ENCODE results near the gene TAS1R3.
"Not testable (repeated sequence)": the region's sequence is repeated elsewhere in the genome, so short reads cannot be mapped to it uniquely, and the experiment has no call there.

The TAS1R3 gene

GRCh38 chr1:1354271-1355247 is 23.5 kb downstream of the TAS1R3 start:
- no peak for DNase-seq (ENCODE audit: low read depth)

- DNase-seq (ENCODE audit: low read depth) = no peak
Measured at GRCh38 chr1:1355416-1355815, 24.3 kb downstream of the TAS1R3 start.

DNA sequence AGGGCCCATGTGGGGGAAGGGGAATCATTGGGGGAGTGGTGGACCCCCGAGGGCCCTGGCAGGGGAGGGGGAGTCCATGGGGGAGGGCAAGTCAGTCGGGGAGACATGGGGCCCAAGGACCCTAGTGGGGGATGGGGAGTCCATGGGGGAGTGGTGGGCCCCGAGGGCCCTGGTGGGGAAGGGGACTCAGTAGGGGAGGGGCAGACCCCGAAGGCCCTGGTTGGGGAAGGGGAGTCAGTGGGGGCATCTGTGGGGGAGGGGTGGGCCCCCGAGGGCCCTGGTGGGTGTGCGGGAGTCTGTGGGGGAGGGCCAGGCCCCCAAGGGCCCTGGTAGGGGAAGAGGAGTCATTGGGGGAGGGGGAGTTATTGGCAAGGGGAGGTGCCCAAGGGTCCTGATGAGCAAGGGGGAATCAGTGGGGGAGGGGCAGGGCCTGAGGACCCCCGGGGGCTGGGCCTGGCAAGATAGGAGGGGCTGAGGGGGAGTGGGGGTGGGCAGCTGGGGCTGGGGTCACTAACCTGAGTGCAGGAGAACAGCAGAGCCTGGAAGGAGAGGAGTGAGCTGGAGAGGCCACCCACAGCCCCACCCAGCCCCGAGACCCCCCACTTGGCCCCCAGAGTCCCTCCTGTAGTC is 25.2 kb downstream of the TAS1R3 start:
- no peak for DNase-seq (ENCODE audit: low read depth)

DNA sequence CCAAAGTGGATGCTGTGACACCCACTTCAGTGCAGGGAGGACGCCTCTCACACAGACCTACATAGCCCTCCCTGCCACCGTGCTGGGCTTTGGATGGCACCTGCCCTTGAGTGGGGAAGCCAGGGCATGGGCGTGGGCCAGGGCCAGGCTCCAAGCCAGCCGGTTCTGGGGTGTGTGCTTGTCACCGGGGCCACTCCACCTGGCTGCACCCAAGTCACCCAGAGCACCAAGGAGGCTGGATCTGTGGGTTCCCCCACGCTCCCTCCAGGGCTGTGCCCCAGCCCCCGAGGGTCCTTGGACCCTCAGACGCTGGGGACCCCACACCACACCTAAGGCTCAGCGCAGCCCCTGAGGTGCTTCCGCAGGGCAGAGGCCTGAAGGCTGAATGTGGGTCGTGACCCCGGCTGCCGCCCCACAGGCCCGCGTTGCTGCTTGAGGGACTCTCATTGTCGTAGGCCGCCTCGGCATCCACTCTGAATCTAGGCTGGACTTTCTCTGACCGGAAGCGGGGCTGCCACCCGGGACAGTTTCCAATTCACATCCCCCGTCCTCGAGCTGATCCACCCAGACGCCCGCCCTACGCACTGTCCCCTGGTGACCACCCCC is 25.8 kb downstream of the TAS1R3 start:
- DNase-seq (ENCODE audit: low read depth) = no peak

DNA sequence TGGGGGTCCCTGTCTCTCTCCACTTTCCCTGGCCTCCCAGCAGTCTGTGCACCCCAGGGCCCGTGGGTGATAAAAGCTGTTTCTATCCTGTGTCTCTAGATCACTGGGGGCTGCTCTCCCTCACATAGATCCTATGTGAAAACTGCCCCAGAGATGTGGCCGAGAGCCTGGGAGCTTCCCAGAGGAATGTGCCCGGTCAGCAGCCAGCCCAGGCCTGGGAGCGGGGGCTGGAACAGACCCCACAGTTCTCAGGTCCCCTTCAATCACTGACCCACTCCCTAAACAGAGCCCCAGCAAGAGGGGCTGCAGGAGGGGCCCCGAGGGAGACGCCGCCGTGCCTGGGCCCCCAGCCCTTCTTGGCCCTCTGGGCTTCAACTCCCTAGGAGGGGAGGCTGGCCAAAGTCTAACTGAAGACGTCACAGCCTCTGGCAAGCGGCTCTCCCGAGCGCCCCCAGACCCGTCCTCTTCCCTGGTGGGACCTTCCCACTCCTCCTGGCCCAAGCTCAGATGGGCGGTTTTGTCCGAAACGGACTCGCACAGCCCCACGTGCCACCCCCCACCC is 26.9 kb downstream of the TAS1R3 start:
- DNase-seq (ENCODE audit: low read depth) = no peak

DNA sequence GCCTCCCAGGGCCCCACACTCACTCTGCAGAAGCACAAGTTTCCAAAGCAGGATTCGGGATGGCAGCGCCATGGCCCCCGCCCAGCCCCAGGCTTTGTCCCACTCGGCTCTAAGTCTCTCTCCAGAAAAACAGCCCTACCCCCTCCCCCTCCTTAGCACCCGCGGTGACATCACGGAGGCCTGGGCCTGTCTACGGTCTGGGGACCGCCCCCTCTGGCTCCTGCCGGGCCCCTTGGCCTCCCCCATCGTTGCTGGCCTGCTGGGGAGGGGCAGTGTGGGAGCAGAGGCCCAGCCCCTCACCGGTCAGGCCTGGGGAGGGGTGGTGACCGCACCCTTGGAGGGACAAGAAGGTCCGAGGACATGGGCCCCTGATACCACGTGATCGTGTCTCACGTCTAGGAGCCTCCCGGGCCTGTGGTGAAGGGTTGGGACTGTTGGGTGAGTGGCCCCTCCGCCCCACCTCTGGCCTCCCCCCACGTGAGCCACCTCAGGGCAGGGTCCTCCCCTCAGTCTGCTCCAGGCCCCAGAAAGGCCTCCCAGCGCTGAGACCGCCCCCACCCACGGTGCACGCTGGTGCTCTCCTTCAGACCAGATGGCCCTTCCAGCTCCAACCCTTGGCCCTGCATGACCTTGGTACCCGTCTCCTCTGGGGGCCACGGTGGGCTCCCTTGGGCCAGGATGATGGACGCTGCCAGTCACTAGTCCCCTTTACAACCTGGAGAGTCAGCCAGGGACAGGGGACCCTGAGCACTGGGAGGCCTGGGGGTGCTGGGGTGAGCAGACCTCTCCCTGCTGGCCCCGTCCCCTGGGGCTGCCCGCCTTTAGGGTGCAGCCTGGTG is 27.6 kb downstream of the TAS1R3 start, which contains the start of gene MXRA8:
MXRA8 (minus strand) TSS at position 123 of the 839 bp plus-strand sequence; CDS start at position 72, 51 bp downstream.
- DNase-seq (ENCODE audit: low read depth) = no peak

DNA sequence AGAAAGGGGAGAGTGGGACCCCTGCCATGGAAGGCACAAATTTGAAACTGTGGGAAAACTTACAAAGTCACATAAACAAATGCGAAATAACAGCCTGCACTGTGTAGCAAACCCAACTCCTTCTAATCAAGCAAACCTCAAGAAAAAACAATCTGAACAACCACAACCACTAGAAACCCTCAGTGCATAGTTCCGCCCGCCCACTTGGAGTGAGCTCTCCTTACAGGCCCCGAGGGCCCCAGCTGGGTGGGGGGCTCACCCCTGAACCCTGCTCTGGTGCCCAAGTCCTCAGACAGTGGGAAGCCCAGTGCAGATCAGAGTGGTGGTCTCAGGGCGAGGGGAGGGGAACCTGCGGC is 28.2 kb downstream of the TAS1R3 start:
- DNase-seq (ENCODE audit: low read depth) = no peak

- DNase-seq (ENCODE audit: low read depth) = no peak
Measured at GRCh38 chr1:1359664-1360468, 28.8 kb downstream of the TAS1R3 start.

- no peak for DNase-seq (ENCODE audit: low read depth)
Measured at GRCh38 chr1:1360506-1361169, 29.6 kb downstream of the TAS1R3 start.

GRCh38 chr1:1361233-1361981 is 30.3 kb downstream of the TAS1R3 start:
- DNase-seq (ENCODE audit: low read depth) = no peak

GRCh38 chr1:1361982-1362423 is 30.9 kb downstream of the TAS1R3 start:
- DNase-seq (ENCODE audit: low read depth) = no peak

GRCh38 chr1:1364266-1364665 is 33.2 kb downstream of the TAS1R3 start:
- no peak for DNase-seq (ENCODE audit: low read depth)

DNA sequence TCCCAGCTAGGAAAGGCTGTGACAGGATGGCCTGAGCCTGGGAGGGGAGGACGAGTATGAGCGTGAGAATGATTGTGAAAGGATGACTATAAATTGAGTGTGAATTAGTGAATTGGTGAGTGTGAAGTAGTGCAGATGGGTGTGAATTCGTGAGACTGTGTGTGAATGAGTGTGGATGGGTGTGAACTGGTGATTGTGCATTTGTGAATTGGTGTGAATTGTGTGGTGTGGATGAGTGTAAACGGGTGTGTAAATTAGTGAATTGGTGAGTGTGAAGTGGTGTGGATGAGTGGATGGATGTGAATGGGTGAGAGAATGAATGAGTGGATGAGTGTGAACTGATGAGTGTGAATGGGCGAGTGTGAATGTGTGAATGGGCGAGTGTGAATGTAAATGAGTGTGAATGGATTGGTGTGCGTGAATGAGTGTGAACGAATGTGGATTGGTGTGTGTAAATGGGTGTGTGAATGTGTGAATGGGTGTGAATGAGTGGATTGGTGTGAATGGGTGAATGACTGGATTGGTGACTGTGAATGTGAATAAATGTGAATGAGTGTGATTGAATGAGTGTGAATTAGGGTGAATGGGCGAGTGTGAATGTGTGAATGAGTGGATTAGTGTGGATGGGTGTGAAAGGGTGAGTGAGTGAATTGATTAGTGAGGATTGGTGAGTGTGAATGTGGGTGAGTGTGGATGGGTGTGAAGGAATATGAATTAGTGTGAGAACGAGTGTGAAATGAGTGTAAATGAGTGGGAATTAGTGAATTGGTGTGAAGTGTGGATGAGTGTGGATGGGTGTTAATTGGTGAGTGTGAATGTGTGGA is 35.0 kb downstream of the TAS1R3 start:
- no peak for DNase-seq (ENCODE audit: low read depth)

- DNase-seq (ENCODE audit: low read depth) = no peak
Measured at GRCh38 chr1:1366699-1367066, 35.6 kb downstream of the TAS1R3 start.

- DNase-seq (ENCODE audit: low read depth) = no peak
Measured at GRCh38 chr1:1367315-1367714, 36.2 kb downstream of the TAS1R3 start.

GRCh38 chr1:1370094-1370493 is 39.0 kb downstream of the TAS1R3 start:
- not testable (repeated sequence) for DNase-seq (ENCODE audit: low read depth)

DNA sequence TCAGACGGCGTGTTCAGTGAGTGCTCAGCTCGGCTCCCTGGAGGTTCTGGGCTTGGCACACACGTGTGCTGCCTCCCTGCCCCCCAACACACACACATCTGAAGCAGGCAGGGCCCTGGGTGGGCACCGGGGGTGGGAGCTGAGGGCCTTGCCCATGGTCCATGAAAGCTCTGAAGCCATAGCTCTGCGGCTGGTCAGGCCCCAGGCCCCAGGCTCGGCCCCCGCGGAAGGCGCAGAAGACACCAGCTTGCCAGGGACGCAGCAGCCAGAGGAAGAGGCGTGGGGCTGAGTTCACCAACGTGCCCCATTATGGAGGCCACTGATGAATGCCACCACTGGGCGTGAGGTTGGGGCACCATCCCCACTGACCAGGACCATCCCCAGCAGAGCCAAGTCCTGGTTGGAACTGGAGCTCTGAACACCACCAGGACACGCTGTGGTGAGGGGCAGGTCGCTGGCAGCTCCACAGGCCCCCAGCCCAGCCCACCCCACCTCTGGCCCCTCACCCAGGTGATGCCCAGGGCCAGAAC is 39.8 kb downstream of the TAS1R3 start:
- no peak for DNase-seq (ENCODE audit: low read depth)

DNA sequence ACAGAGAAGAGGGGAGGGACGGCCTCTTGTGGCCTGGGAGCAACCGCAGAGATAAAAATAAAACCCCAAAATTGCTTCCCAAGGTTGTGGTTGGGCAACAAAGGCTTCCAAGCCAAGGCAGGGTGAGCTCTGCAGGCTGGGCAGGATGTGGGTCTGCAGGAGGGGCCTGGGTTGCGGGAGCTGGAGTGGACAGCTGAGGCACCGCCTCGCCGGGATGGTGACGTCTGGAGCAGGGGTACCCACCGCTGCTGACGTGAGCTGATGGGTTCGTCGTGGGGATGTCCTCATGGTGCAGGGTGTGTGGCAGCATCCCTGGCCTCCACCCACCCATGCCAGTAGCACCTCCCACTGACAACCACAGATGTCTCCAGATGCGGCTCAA is 40.3 kb downstream of the TAS1R3 start:
- peak; percentile 46 for DNase-seq (ENCODE audit: low read depth)

Measured in activated gamma-delta T cell treated with anti-CD3 and anti-CD28 coated beads, Interleukin-2, amount 50 U/mL, for 16 hours (primary cell).